T-helper 17 cell (primary cell): ENCODE results near the gene IQCH. TPM values are rescaled to one million over a fixed set of nuclear protein-coding genes. Genes with fewer than 3 reads are reported as not detected.
"Not testable (repeated sequence)": the region's sequence is repeated elsewhere in the genome, so short reads cannot be mapped to it uniquely, and the experiment has no call there.

Experiments used
- ATAC-seq: fragments of 150-1000 bp; cut with Tn5 transposase; 2 replicates; pipeline ENCODE4 v1.10.0; 2021; ENCODE audit warnings: mild to moderate bottlenecking, moderate library complexity
- DNase-seq, 3 donors: peaks; one replicate each; pipeline versions ENCODE4 v3.0.0 to v3.0.0-alpha.2; 2020 to 2021
- H3K9me3 ChIP-seq: one replicate; pipeline ENCODE4 v1.7.0; 2013; ENCODE audit warnings: low read length, mild to moderate bottlenecking; ENCODE audit not compliant: control insufficient read depth, poor library complexity, severe bottlenecking
- H3K27ac Mint-ChIP-seq: one replicate; pipeline ENCODE4 v1.8.0; 2022; ENCODE audit warnings: mild to moderate bottlenecking, moderate library complexity, mixed read lengths
- H3K27me3 Mint-ChIP-seq: one replicate; pipeline ENCODE4 v1.8.0; 2022; ENCODE audit warnings: mixed read lengths
- H3K36me3 Mint-ChIP-seq: one replicate; pipeline ENCODE4 v1.8.0; 2022; ENCODE audit warnings: low read depth, mixed read lengths
- H3K4me1 Mint-ChIP-seq: one replicate; pipeline ENCODE4 v1.8.0; 2022; ENCODE audit warnings: mild to moderate bottlenecking, mixed read lengths
- H3K4me3 Mint-ChIP-seq: one replicate; pipeline ENCODE4 v1.8.0; 2022; ENCODE audit warnings: mild to moderate bottlenecking, moderate library complexity, mixed read lengths
- total RNA-seq, 4 donors: library from RNA in 2 of 4; stranded (reverse) in 2 of 4; gene quantifications; one replicate each; pipeline ENCODE4 v1.2.3 and lab custom pipeline; 2022 to 2026

Gene IQCH
- total RNA-seq, 2 donors from 2014 or later, result 0.70 to 1.2 TPM

GRCh38 chr15:67359431-67360079, 105.0 kb downstream of the IQCH start:
- H3K9me3 ChIP-seq, result no peaks in the 10 kb centered on the region
- Mint-ChIP-seq H3K4me3 (no peak overlapping the region), H3K4me1 (peaks cover 2% of the 10 kb centered on the region), H3K27ac (no peak overlapping the region), H3K27me3 (no peaks in the 10 kb centered on the region), H3K36me3 (no peaks in the 10 kb centered on the region)
- DNase-seq, result no peak
- no peak for ATAC-seq

GRCh38 chr15:67361100-67361499, 106.5 kb downstream of the IQCH start:
- no peak overlapping the region for H3K4me3 Mint-ChIP-seq
- H3K4me1 Mint-ChIP-seq, result peaks cover 2% of the 10 kb centered on the region
- no peak overlapping the region for H3K27ac Mint-ChIP-seq
- ATAC-seq, result no peak
- no peaks in the 10 kb centered on the region for H3K27me3 Mint-ChIP-seq
- DNase-seq, result no peak
- H3K9me3 ChIP-seq, result no peaks in the 10 kb centered on the region
- no peaks in the 10 kb centered on the region for H3K36me3 Mint-ChIP-seq

GRCh38 chr15:67363712-67364111, 109.1 kb downstream of the IQCH start:
- not testable (repeated sequence) for H3K4me3 Mint-ChIP-seq, ATAC-seq, DNase-seq, H3K27ac Mint-ChIP-seq, H3K36me3 Mint-ChIP-seq, H3K27me3 Mint-ChIP-seq, H3K4me1 Mint-ChIP-seq, H3K9me3 ChIP-seq

- DNase-seq (no peak), ATAC-seq (no peak)
- peaks cover 16% of the 10 kb centered on the region for H3K27me3 Mint-ChIP-seq
- no peaks in the 10 kb centered on the region for H3K36me3 Mint-ChIP-seq
- H3K4me3 Mint-ChIP-seq, result no peak overlapping the region
- no peaks in the 10 kb centered on the region for H3K9me3 ChIP-seq
- no peak overlapping the region for H3K27ac Mint-ChIP-seq
- H3K4me1 Mint-ChIP-seq, result peaks cover 2% of the 10 kb centered on the region
These were observed 111.4 kb downstream of the IQCH start for GRCh38 chr15:67365994-67366393.

- no peak overlapping the region for H3K4me3 Mint-ChIP-seq
These were observed 112.3 kb downstream of the IQCH start for GRCh38 chr15:67366904-67367303.

GRCh38 chr15:67369359-67369998, 114.9 kb downstream of the IQCH start:
- Mint-ChIP-seq H3K36me3 (no peaks in the 10 kb centered on the region), H3K27me3 (peaks cover 16% of the 10 kb centered on the region), H3K27ac (no peak overlapping the region), H3K4me1 (peaks cover 2% of the 10 kb centered on the region), H3K4me3 (no peak overlapping the region)
- H3K9me3 ChIP-seq, result no peaks in the 10 kb centered on the region
- DNase-seq (no peak), ATAC-seq (no peak)

More at GRCh38 chr15:67366904-67367303, 112.3 kb downstream of the IQCH start:
- H3K36me3 Mint-ChIP-seq, result no peaks in the 10 kb centered on the region
- H3K27me3 Mint-ChIP-seq, result peaks cover 16% of the 10 kb centered on the region
- peak overlapping the region; percentile 37 for H3K27ac Mint-ChIP-seq
- DNase-seq (no peak), ATAC-seq (no peak)
- no peaks in the 10 kb centered on the region for H3K9me3 ChIP-seq
- peaks cover 2% of the 10 kb centered on the region for H3K4me1 Mint-ChIP-seq

GRCh38 chr15:67370206-67370954, 115.8 kb downstream of the IQCH start:
- ATAC-seq (no peak), DNase-seq (no peak)
- Mint-ChIP-seq H3K4me3 (no peak overlapping the region), H3K27ac (no peak overlapping the region), H3K4me1 (peaks cover 2% of the 10 kb centered on the region), H3K36me3 (no peaks in the 10 kb centered on the region), H3K27me3 (peaks cover 16% of the 10 kb centered on the region)
- H3K9me3 ChIP-seq, result no peaks in the 10 kb centered on the region

GRCh38 chr15:67372543-67372942, 118.0 kb downstream of the IQCH start:
- DNase-seq (no peak), ATAC-seq (no peak)
- Mint-ChIP-seq H3K4me1 (peaks cover 2% of the 10 kb centered on the region), H3K27me3 (peaks cover 16% of the 10 kb centered on the region), H3K36me3 (no peaks in the 10 kb centered on the region), H3K27ac (no peak overlapping the region), H3K4me3 (no peak overlapping the region)
- no peaks in the 10 kb centered on the region for H3K9me3 ChIP-seq

GRCh38 chr15:67372986-67373675, 118.5 kb downstream of the IQCH start:
- ATAC-seq (no peak), DNase-seq (no peak)
- Mint-ChIP-seq H3K36me3 (no peaks in the 10 kb centered on the region), H3K27me3 (peaks cover 21% of the 10 kb centered on the region), H3K27ac (no peak overlapping the region), H3K4me1 (peaks cover 2% of the 10 kb centered on the region), H3K4me3 (no peak overlapping the region)
- H3K9me3 ChIP-seq, result no peaks in the 10 kb centered on the region

- peaks cover 24% of the 10 kb centered on the region for H3K27me3 Mint-ChIP-seq
- no peak for ATAC-seq
- H3K4me1 Mint-ChIP-seq, result peaks cover 2% of the 10 kb centered on the region
- H3K27ac Mint-ChIP-seq, result no peak overlapping the region
- H3K36me3 Mint-ChIP-seq, result no peaks in the 10 kb centered on the region
- DNase-seq, result no peak
- H3K9me3 ChIP-seq, result no peaks in the 10 kb centered on the region
- no peak overlapping the region for H3K4me3 Mint-ChIP-seq
These were observed 119.4 kb downstream of the IQCH start for GRCh38 chr15:67373971-67374370.

GRCh38 chr15:67379530-67379929, 124.9 kb downstream of the IQCH start:
- H3K9me3 ChIP-seq, result no peaks in the 10 kb centered on the region
- no peak for DNase-seq
- ATAC-seq, result no peak
- Mint-ChIP-seq H3K4me3 (no peak overlapping the region), H3K4me1 (no peaks in the 10 kb centered on the region), H3K36me3 (peaks cover 2% of the 10 kb centered on the region), H3K27ac (no peak overlapping the region), H3K27me3 (peaks cover 15% of the 10 kb centered on the region)

GRCh38 chr15:67380921-67381320, 126.3 kb downstream of the IQCH start:
- H3K36me3 Mint-ChIP-seq, result peaks cover 2% of the 10 kb centered on the region
- no peak for ATAC-seq
- H3K4me1 Mint-ChIP-seq, result no peaks in the 10 kb centered on the region
- H3K4me3 Mint-ChIP-seq, result no peak overlapping the region
- no peak overlapping the region for H3K27ac Mint-ChIP-seq
- DNase-seq, result no peak
- H3K9me3 ChIP-seq, result no peaks in the 10 kb centered on the region
- peaks cover 15% of the 10 kb centered on the region for H3K27me3 Mint-ChIP-seq

- no peak overlapping the region for H3K4me3 Mint-ChIP-seq
- ATAC-seq (no peak), DNase-seq (no peak)
- peaks cover 2% of the 10 kb centered on the region for H3K36me3 Mint-ChIP-seq
- no peaks in the 10 kb centered on the region for H3K9me3 ChIP-seq
- no peaks in the 10 kb centered on the region for H3K4me1 Mint-ChIP-seq
- peaks cover 15% of the 10 kb centered on the region for H3K27me3 Mint-ChIP-seq
- H3K27ac Mint-ChIP-seq, result no peak overlapping the region
These were observed 126.9 kb downstream of the IQCH start for GRCh38 chr15:67381416-67382045.
